ENCODE data around the gene PPCS. TPM values are rescaled to one million over a fixed set of nuclear protein-coding genes. Genes with fewer than 3 reads are reported as not detected.

Gene PPCS
- total RNA-seq, 1 experiment from 2014 or later, result 53.2 TPM

GRCh38 chr1:42420121-42420520 lies 36.2 kb upstream of the PPCS start (continued):
- TF ChIP-seq ZBTB33 (IDR thresholded peaks at IDR 0.05; ENCODE audit: extremely low read depth, insufficient replicate concordance, low read length) (no peak), MAX (IDR thresholded peaks at IDR 0.05) (no peak), ELF1 (IDR thresholded peaks at IDR 0.05; ENCODE audit: borderline replicate concordance, low read depth) (no peak), EZH2 (IDR thresholded peaks at IDR 0.05) (no peak)

- Histone ChIP-seq H3K4me2 (ENCODE audit: low read length) (no peak overlapping the region), H3K9me2 (ENCODE audit: insufficient read depth) (no peaks in the 10 kb centered on the region), H3K27me3 (ENCODE audit: insufficient read depth, low read length) (no peaks in the 10 kb centered on the region), H2AFZ (ENCODE audit: low read depth, low read length, poor library complexity, severe bottlenecking) (no peak overlapping the region), H4K20me1 (ENCODE audit: insufficient read depth) (no peaks in the 10 kb centered on the region), H3K79me2 (ENCODE audit: insufficient read depth, low read length) (no peaks in the 10 kb centered on the region), H3K27ac (ENCODE audit: low read depth, low read length) (no peak overlapping the region), H3K4me1 (ENCODE audit: control insufficient read depth in 1 of 2, insufficient read depth in 2 of 2, low read length in 2 of 2) (no peaks in the 10 kb centered on the region), H3K4me3 (replicated peaks in 1 of 2; ENCODE audit: low read depth in 1 of 2, low read length in 2 of 2) (no peak overlapping the region), H3K9ac (ENCODE audit: low read length) (no peak overlapping the region), H3K36me3 (ENCODE audit: control insufficient read depth in 1 of 2, insufficient read depth in 2 of 2, low read length in 2 of 2) (no peaks in the 10 kb centered on the region), H3K9me3 (ENCODE audit: control insufficient read depth in 1 of 2, insufficient read depth in 1 of 2, low read depth in 1 of 2, low read length in 2 of 2) (no peaks in the 10 kb centered on the region)
- intact Hi-C loops (cut with micrococcal nuclease), result no loop called here
- RAD21 ChIA-PET (ENCODE audit: low non-redundant PET in 1 of 2, low total read pairs in 2 of 2, uncharacterized antibody in 2 of 2, unreplicated experiment in 2 of 2), result no interaction called here
- ATAC-seq (no peak), DNase-seq (ENCODE audit: low read depth, low spot score) (no peak)
- no TSS peak for BruUV-seq (replicated peaks)
- CTCF ChIA-PET, result no interaction called here
- POLR2A ChIA-PET, result no interaction called here
- TF ChIP-seq ZNF274 (IDR thresholded peaks at IDR 0.05; ENCODE audit: low read depth, low read length) (no peak), FOSL1 (IDR thresholded peaks at IDR 0.05; ENCODE audit: low read depth) (no peak), POLR2AphosphoS5 (IDR thresholded peaks at IDR 0.05; ENCODE audit: low read depth, low read length) (no peak), REST (IDR thresholded peaks at IDR 0.05; ENCODE audit: low read depth) (no peak), SP1 (IDR thresholded peaks at IDR 0.05; ENCODE audit: low read depth) (no peak), EGR1 (IDR thresholded peaks at IDR 0.05; ENCODE audit: low read depth) (no peak), YY1 (IDR thresholded peaks at IDR 0.05; ENCODE audit: extremely low read depth, insufficient replicate concordance, low read depth, low read length) (no peak), EZH2phosphoT487 (IDR thresholded peaks at IDR 0.05; ENCODE audit: borderline replicate concordance) (no peak), SRF (IDR thresholded peaks at IDR 0.05; ENCODE audit: low read depth) (no peak), JUND (IDR thresholded peaks at IDR 0.05) (no peak), RAD21 (IDR thresholded peaks at IDR 0.05; ENCODE audit: low read depth) (no peak), TCF7L2 (IDR thresholded peaks at IDR 0.05; ENCODE audit: borderline replicate concordance, extremely low read depth, insufficient read depth, insufficient read length) (no peak), POLR2A (IDR thresholded peaks at IDR 0.05; ENCODE audit: borderline replicate concordance, extremely low read depth, insufficient read depth, insufficient read length) (no peak), CBX3 (IDR thresholded peaks at IDR 0.05; ENCODE audit: low read depth) (no peak), ATF3 (IDR thresholded peaks at IDR 0.05) (no peak)
Observed at GRCh38 chr1:42420911-42421585, 35.3 kb upstream of the PPCS start.

Data from HCT116 (cell line).